Thoracic aorta (tissue), 2 donors: ENCODE results near the gene SNPH. TPM values are rescaled to one million over a fixed set of nuclear protein-coding genes. Genes with fewer than 3 reads are reported as not detected.

Experiments
- ATAC-seq: fragments of 150-250 bp; one replicate; pipeline ENCODE4 v1.8.0; 2017; ENCODE audit warnings: low read depth; ENCODE audit not compliant: insufficient number of reproducible peaks, low FRiP score
- DNase-seq: peaks from one replicate; pipeline ENCODE4 v3.0.0-alpha.2; 2020; ENCODE audit warnings: low spot score
- H3K27ac ChIP-seq, 2 donors: fragments of 200-600 bp; sonication (generic); 1 replicate in 1 of 2; 2 replicates in 1 of 2; pipeline ENCODE4 v1.5.1; 2016; ENCODE audit warnings: mild to moderate bottlenecking in 2 of 2, moderate library complexity in 2 of 2
- H3K27me3 ChIP-seq: fragments of 200-600 bp; sonication (generic); replicated peaks from 2 replicates; pipeline ENCODE4 v1.6.0; 2016; ENCODE audit warnings: mild to moderate bottlenecking; ENCODE audit not compliant: insufficient read depth
- H3K36me3 ChIP-seq: fragments of 200-600 bp; sonication (generic); one replicate; pipeline ENCODE4 v1.5.1; 2016
- H3K4me1 ChIP-seq, 2 donors: fragments of 200-600 bp; sonication (generic); 1 replicate in 1 of 2; 2 replicates in 1 of 2; pipeline versions ENCODE4 v1.5.1 to v1.6.0; 2016; ENCODE audit warnings: low read depth in 2 of 2, mild to moderate bottlenecking in 1 of 2; ENCODE audit not compliant: control insufficient read depth in 1 of 2
- H3K4me3 ChIP-seq: fragments of 200-600 bp; sonication (generic); 2 replicates; pipeline ENCODE4 v1.5.1; 2016; ENCODE audit warnings: mild to moderate bottlenecking
- H3K9me3 ChIP-seq: fragments of 200-600 bp; sonication (generic); 2 replicates; pipeline ENCODE4 v1.5.1; 2016
- CTCF ChIP-seq: fragments of 200-600 bp; sonication (generic); IDR thresholded peaks from one replicate; pipeline ENCODE4 v1.5.1; 2019; ENCODE audit warnings: antibody characterized with exemption
- total RNA-seq, 2 donors: library from RNA; depleted of rRNA; stranded (reverse); fragments of >200 nt; gene quantifications; one replicate each; pipeline versions ENCODE4 v1.1.0 to v1.2.3, GENCODE V29; 2016

Gene SNPH
- total RNA-seq, 2 donors from 2014 or later, result 13.4 to 14.6 TPM

GRCh38 chr20:1304710-1305515 is 38.8 kb downstream of the SNPH start:
- no peak for ATAC-seq
- Histone ChIP-seq H3K27me3 (no peaks in the 10 kb centered on the region), H3K4me1 (no peaks in the 10 kb centered on the region), H3K9me3 (no peaks in the 10 kb centered on the region), H3K36me3 (peaks cover 17% of the 10 kb centered on the region), H3K4me3 (no peak overlapping the region), H3K27ac (no peak overlapping the region)
- DNase-seq, result no peak
- TF ChIP-seq CTCF, result no peak

GRCh38 chr20:1305712-1306111 is 39.6 kb downstream of the SNPH start:
- ATAC-seq, result no peak
- Histone ChIP-seq H3K4me1 (no peaks in the 10 kb centered on the region), H3K4me3 (no peak overlapping the region), H3K9me3 (no peaks in the 10 kb centered on the region), H3K27ac (no peak overlapping the region), H3K27me3 (no peaks in the 10 kb centered on the region), H3K36me3 (peaks cover 10% of the 10 kb centered on the region)
- TF ChIP-seq CTCF, result no peak
- DNase-seq, result no peak

GRCh38 chr20:1306316-1307135 is 40.4 kb downstream of the SNPH start:
- DNase-seq (no peak), ATAC-seq (no peak)
- Histone ChIP-seq H3K27me3 (no peaks in the 10 kb centered on the region), H3K4me3 (no peak overlapping the region), H3K36me3 (peaks cover 10% of the 10 kb centered on the region), H3K9me3 (no peaks in the 10 kb centered on the region), H3K27ac (no peak overlapping the region), H3K4me1 (no peaks in the 10 kb centered on the region)
- no peak for TF ChIP-seq CTCF

GRCh38 chr20:1307171-1307570 is 41.1 kb downstream of the SNPH start:
- no peaks in the 10 kb centered on the region for H3K9me3 ChIP-seq
- H3K4me1 ChIP-seq, result no peaks in the 10 kb centered on the region
- TF ChIP-seq CTCF, result no peak
- peaks cover 10% of the 10 kb centered on the region for H3K36me3 ChIP-seq
- ATAC-seq, result no peak
- DNase-seq, result no peak
- no peak overlapping the region for H3K4me3 ChIP-seq
- no peak overlapping the region for H3K27ac ChIP-seq
- no peaks in the 10 kb centered on the region for H3K27me3 ChIP-seq

- Histone ChIP-seq H3K27me3 (no peaks in the 10 kb centered on the region), H3K27ac (no peak overlapping the region), H3K4me1 (no peaks in the 10 kb centered on the region), H3K36me3 (peaks cover 10% of the 10 kb centered on the region), H3K4me3 (no peak overlapping the region), H3K9me3 (no peaks in the 10 kb centered on the region)
- no peak for TF ChIP-seq CTCF
- DNase-seq (no peak), ATAC-seq (no peak)
Measured at GRCh38 chr20:1307571-1307971, 41.5 kb downstream of the SNPH start.
